SK-N-SH treated with all-trans-retinoic acid at 6 μM for 48 hours (cell line): ENCODE data around the gene IGSF5.

Source experiments
- ATAC-seq: fragments of 200-7000 bp; cut with Tn5 transposase; 3 replicates; pipeline ENCODE4 v1.9.1; 2020; ENCODE audit warnings: mild to moderate bottlenecking, moderate library complexity
- ARNTL ChIP-seq: fragments of 450-650 bp; formaldehyde crosslinking; IDR thresholded peaks from 2 replicates; pipeline ENCODE4 v1.5.0; 2020; ENCODE audit warnings: low read depth, mild to moderate bottlenecking, moderate library complexity, borderline replicate concordance
- BACH2 ChIP-seq: fragments of 250-450 bp; sonication (Bioruptor Pico); IDR thresholded peaks from 2 replicates; pipeline ENCODE4 v1.9.0; 2021; ENCODE audit warnings: mild to moderate bottlenecking, borderline replicate concordance
- ESRRG ChIP-seq: fragments of 250-450 bp; sonication (Bioruptor Pico); IDR thresholded peaks from 2 replicates; pipeline ENCODE4 v1.6.1; 2021; ENCODE audit warnings: mild to moderate bottlenecking
- GLIS3 ChIP-seq: fragments of 250-450 bp; sonication (Bioruptor Pico); IDR thresholded peaks from 2 replicates; pipeline ENCODE4 v1.5.0; 2020; ENCODE audit warnings: mild to moderate bottlenecking, moderate library complexity
- ISL1 ChIP-seq: fragments of 250-450 bp; sonication (Bioruptor Pico); IDR thresholded peaks from 2 replicates; pipeline ENCODE4 v2.1.2; 2022; ENCODE audit warnings: mild to moderate bottlenecking, moderate library complexity
- OSR1 ChIP-seq: fragments of 250-450 bp; sonication (Bioruptor Pico); IDR thresholded peaks from 2 replicates; pipeline ENCODE4 v1.8.0; 2022; ENCODE audit warnings: moderate library complexity, mild to moderate bottlenecking, inconsistent platforms
- PPARA ChIP-seq: fragments of 250-450 bp; sonication (Bioruptor Pico); IDR thresholded peaks from 2 replicates; pipeline ENCODE4 v1.5.0; 2020; ENCODE audit warnings: mild to moderate bottlenecking, borderline replicate concordance
- RARB ChIP-seq: fragments of 250-450 bp; sonication (Bioruptor Pico); IDR thresholded peaks from 2 replicates; pipeline ENCODE4 v1.8.0; 2021; ENCODE audit warnings: mild to moderate bottlenecking, moderate library complexity
- SNAI2 ChIP-seq: fragments of 250-450 bp; sonication (Bioruptor Pico); IDR thresholded peaks from 2 replicates; pipeline ENCODE4 v1.5.0; 2020; ENCODE audit warnings: mild to moderate bottlenecking, moderate library complexity
- TCF4 ChIP-seq: fragments of 250-450 bp; sonication (Bioruptor Pico); IDR thresholded peaks from 2 replicates; pipeline ENCODE4 v1.8.0; 2021; ENCODE audit warnings: mild to moderate bottlenecking, moderate library complexity, borderline replicate concordance
- TOX ChIP-seq: fragments of 250-450 bp; sonication (Bioruptor Pico); IDR thresholded peaks from 2 replicates; pipeline ENCODE4 v1.8.0; 2021; ENCODE audit warnings: mild to moderate bottlenecking, moderate library complexity, borderline replicate concordance
- ZC3H10 ChIP-seq: fragments of 250-450 bp; sonication (Bioruptor Pico); IDR thresholded peaks from 2 replicates; pipeline ENCODE4 v1.5.1; 2021; ENCODE audit warnings: mild to moderate bottlenecking, moderate library complexity
- ZFP3 ChIP-seq: fragments of 250-450 bp; sonication (Bioruptor Pico); IDR thresholded peaks from 2 replicates; pipeline ENCODE4 v1.5.0; 2020; ENCODE audit warnings: mild to moderate bottlenecking, moderate library complexity
- ZFP30 ChIP-seq: fragments of 450-650 bp; formaldehyde crosslinking; IDR thresholded peaks from 2 replicates; pipeline ENCODE4 v1.5.0; 2022; ENCODE audit warnings: mild to moderate bottlenecking, moderate library complexity
- ZNF565 ChIP-seq: fragments of 450-650 bp; formaldehyde crosslinking; conservative IDR thresholded peaks from 2 replicates; pipeline ENCODE4 v1.5.0; 2020; ENCODE audit warnings: low read depth, mild to moderate bottlenecking, moderate library complexity
- ZNF70 ChIP-seq: fragments of 450-650 bp; formaldehyde crosslinking; IDR thresholded peaks from 2 replicates; pipeline ENCODE4 v1.5.0; 2020; ENCODE audit warnings: mild to moderate bottlenecking, moderate library complexity
- ZNF8 ChIP-seq: fragments of 450-650 bp; formaldehyde crosslinking; IDR thresholded peaks from 2 replicates; pipeline ENCODE4 v1.5.0; 2020; ENCODE audit warnings: mild to moderate bottlenecking, moderate library complexity
- TF ChIP-seq, protein P1 (sequence below): fragments of 250-450 bp; sonication (Bioruptor Pico); IDR thresholded peaks from 2 replicates; pipeline ENCODE4 v1.8.0; 2021; ENCODE audit warnings: low read depth, mild to moderate bottlenecking, moderate library complexity, borderline replicate concordance
- TF ChIP-seq, protein P2 (sequence below): fragments of 250-450 bp; sonication (Bioruptor Pico); IDR thresholded peaks from 2 replicates; pipeline ENCODE4 v1.5.1; 2021; ENCODE audit warnings: mild to moderate bottlenecking, moderate library complexity
- TF ChIP-seq, protein P3 (sequence below): fragments of 250-450 bp; sonication (Bioruptor Pico); IDR thresholded peaks from 2 replicates; pipeline ENCODE4 v1.5.1; 2020; ENCODE audit warnings: low read depth, mild to moderate bottlenecking, moderate library complexity
- TF ChIP-seq, protein P4 (sequence below): fragments of 250-450 bp; sonication (Bioruptor Pico); IDR thresholded peaks from 2 replicates; pipeline ENCODE4 v1.5.0; 2020; ENCODE audit warnings: mild to moderate bottlenecking, moderate library complexity

Gene IGSF5

DNA sequence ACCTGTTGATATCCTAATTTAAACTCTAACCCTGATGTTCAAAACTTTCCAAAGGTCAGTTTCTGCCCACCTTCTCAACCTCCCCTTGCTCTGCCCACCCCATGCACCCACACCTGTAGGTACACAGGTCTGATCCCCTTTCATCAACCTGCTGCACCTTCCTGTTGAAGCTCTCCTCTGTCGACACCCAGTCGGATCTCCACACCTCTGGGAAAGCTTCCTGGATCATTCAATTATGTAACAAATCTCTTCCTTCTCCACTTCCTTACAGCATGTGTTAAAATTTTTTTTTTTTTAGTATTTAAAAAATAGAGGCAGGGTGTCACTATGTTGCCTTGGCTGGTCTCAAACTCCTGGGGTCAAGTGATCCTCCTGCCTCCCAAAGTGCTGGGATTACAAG lies 44.7 kb upstream of the IGSF5 start (continued):
- TF ChIP-seq, protein P1, sequence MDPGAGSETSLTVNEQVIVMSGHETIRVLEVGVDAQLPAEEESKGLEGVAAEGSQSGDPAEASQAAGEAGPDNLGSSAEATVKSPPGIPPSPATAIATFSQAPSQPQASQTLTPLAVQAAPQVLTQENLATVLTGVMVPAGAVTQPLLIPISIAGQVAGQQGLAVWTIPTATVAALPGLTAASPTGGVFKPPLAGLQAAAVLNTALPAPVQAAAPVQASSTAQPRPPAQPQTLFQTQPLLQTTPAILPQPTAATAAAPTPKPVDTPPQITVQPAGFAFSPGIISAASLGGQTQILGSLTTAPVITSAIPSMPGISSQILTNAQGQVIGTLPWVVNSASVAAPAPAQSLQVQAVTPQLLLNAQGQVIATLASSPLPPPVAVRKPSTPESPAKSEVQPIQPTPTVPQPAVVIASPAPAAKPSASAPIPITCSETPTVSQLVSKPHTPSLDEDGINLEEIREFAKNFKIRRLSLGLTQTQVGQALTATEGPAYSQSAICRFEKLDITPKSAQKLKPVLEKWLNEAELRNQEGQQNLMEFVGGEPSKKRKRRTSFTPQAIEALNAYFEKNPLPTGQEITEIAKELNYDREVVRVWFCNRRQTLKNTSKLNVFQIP: no peak

DNA sequence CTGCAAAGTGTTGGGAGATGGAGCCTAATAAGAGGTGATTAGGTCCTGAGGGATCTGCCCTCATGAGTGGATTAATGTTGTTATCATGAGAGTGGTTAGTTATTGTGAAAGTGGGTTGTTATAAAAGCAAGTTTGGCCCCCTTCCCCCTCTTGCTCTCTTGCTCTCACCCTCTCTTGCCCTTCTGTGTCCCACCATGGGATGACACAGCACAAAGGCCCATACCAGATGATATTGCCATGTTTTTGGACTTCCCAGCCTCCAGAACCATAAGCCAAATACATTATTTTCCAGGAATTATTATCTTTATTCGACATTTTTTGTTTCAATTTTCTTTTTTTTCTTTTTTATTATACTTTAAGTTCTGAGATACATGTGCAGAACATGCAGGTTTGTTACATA lies 41.4 kb upstream of the IGSF5 start:
- TF ChIP-seq ESRRG (CRISPR knock-in tag) (no peak), BACH2 (CRISPR knock-in tag) (no peak), ZNF565 (CRISPR knock-in tag) (no peak), SNAI2 (CRISPR knock-in tag) (no peak), OSR1 (no peak), ARNTL (CRISPR knock-in tag) (no peak), ISL1 (no peak), ZFP3 (CRISPR knock-in tag) (no peak), GLIS3 (no peak), TOX (CRISPR knock-in tag) (no peak), ZFP30 (CRISPR knock-in tag) (no peak), ZNF8 (CRISPR knock-in tag) (no peak), TCF4 (CRISPR knock-in tag) (no peak), ZNF70 (CRISPR knock-in tag) (no peak)
- TF ChIP-seq, protein P1: no peak
- TF ChIP-seq, protein P2, sequence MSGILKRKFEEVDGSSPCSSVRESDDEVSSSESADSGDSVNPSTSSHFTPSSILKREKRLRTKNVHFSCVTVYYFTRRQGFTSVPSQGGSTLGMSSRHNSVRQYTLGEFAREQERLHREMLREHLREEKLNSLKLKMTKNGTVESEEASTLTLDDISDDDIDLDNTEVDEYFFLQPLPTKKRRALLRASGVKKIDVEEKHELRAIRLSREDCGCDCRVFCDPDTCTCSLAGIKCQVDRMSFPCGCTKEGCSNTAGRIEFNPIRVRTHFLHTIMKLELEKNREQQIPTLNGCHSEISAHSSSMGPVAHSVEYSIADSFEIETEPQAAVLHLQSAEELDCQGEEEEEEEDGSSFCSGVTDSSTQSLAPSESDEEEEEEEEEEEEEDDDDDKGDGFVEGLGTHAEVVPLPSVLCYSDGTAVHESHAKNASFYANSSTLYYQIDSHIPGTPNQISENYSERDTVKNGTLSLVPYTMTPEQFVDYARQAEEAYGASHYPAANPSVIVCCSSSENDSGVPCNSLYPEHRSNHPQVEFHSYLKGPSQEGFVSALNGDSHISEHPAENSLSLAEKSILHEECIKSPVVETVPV: no peak

DNA sequence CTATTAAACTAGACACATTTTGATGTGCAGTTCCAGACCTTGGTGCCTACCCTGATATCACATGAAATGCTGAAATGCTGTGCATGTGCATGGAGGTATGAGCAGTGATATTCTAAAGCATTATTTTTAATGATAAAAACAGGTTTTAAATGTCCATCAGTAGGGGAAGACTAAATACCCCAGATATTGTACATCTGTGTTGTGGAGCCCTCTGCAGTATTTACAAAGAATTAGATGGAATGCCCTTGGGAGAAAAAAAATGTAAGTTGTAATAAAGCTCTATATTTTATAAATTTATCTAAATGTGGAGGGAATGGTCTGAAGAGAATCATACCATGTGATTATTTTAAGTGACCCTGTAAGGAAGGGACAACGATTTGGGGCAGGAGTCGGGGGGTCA lies 39.1 kb upstream of the IGSF5 start:
- TF ChIP-seq ZFP30 (CRISPR knock-in tag) (no peak), ZNF70 (CRISPR knock-in tag) (no peak), ISL1 (no peak)
- TF ChIP-seq, protein P2: no peak
- ATAC-seq: no peak

More for the DNA sequence above, 41.4 kb upstream of the IGSF5 start:
- ATAC-seq: no peak

DNA sequence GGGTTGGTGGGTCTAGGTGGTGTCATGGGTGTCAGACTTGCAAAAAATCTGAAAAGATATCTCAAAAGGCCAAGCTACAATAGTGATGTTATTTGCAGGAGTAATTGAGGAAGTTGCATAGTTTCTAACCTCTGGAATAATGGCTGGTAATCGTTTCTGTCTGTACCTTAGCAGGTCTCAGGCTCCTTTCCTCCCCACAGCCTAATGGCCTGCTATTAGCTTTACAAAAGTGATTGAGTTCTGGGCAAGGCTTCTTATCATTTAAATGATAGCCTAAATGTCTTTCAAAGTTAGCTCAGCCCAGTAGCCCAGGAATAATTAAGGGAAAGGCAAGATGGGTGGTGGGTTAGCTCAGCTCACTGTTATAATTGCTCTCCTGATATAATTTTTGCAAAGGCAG lies 37.7 kb upstream of the IGSF5 start:
- ATAC-seq: no peak

DNA sequence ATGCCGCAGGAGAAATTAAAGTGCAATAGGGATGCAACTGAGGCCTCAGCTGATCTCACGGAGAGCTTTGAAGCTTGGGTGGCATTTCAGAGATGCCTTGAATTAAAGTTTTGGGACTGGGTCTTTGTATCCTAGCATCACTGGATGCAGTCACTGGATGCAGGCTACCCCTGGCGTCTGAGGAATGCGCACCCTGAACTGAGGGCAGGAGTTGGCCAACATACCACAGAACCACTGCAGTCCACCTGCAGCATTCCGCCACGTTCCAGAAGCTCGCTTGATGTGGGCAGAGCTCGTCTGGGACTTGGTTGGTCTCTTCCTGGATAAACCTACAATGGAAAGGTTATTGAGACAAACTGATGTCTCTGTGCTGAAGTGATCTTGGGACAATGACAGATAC lies 34.1 kb upstream of the IGSF5 start:
- ATAC-seq: no peak
- TF ChIP-seq RARB (CRISPR knock-in tag) (no peak), BACH2 (CRISPR knock-in tag) (no peak), ESRRG (CRISPR knock-in tag) (no peak), ZNF70 (CRISPR knock-in tag) (no peak), ZNF8 (CRISPR knock-in tag) (no peak), ISL1 (no peak), ZC3H10 (no peak), OSR1 (no peak)
- TF ChIP-seq, protein P2: no peak
- TF ChIP-seq, protein P1: no peak
- TF ChIP-seq, protein P3, sequence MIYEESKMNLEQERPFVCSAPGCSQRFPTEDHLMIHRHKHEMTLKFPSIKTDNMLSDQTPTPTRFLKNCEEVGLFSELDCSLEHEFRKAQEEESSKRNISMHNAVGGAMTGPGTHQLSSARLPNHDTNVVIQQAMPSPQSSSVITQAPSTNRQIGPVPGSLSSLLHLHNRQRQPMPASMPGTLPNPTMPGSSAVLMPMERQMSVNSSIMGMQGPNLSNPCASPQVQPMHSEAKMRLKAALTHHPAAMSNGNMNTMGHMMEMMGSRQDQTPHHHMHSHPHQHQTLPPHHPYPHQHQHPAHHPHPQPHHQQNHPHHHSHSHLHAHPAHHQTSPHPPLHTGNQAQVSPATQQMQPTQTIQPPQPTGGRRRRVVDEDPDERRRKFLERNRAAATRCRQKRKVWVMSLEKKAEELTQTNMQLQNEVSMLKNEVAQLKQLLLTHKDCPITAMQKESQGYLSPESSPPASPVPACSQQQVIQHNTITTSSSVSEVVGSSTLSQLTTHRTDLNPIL (CRISPR knock-in tag): no peak
- TF ChIP-seq, protein P4, sequence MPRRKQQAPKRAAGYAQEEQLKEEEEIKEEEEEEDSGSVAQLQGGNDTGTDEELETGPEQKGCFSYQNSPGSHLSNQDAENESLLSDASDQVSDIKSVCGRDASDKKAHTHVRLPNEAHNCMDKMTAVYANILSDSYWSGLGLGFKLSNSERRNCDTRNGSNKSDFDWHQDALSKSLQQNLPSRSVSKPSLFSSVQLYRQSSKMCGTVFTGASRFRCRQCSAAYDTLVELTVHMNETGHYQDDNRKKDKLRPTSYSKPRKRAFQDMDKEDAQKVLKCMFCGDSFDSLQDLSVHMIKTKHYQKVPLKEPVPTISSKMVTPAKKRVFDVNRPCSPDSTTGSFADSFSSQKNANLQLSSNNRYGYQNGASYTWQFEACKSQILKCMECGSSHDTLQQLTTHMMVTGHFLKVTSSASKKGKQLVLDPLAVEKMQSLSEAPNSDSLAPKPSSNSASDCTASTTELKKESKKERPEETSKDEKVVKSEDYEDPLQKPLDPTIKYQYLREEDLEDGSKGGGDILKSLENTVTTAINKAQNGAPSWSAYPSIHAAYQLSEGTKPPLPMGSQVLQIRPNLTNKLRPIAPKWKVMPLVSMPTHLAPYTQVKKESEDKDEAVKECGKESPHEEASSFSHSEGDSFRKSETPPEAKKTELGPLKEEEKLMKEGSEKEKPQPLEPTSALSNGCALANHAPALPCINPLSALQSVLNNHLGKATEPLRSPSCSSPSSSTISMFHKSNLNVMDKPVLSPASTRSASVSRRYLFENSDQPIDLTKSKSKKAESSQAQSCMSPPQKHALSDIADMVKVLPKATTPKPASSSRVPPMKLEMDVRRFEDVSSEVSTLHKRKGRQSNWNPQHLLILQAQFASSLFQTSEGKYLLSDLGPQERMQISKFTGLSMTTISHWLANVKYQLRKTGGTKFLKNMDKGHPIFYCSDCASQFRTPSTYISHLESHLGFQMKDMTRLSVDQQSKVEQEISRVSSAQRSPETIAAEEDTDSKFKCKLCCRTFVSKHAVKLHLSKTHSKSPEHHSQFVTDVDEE: no peak

More for the DNA sequence above, 37.7 kb upstream of the IGSF5 start:
- TF ChIP-seq TOX (CRISPR knock-in tag) (no peak), PPARA (CRISPR knock-in tag) (no peak), ZFP3 (CRISPR knock-in tag) (no peak), OSR1 (no peak), RARB (CRISPR knock-in tag) (no peak), BACH2 (CRISPR knock-in tag) (no peak)
